A549 (cell line): Measurements from ENCODE around the gene SCGB2A2. TPM values are rescaled to one million over a fixed set of nuclear protein-coding genes. Genes with fewer than 3 reads are reported as not detected.

Source experiments
- ATAC-seq, 2 experiments: fragments of 200-7000 bp in 1 of 2; fragments of >200 bp in 1 of 2; cut with Nextera tagmentation in 1 of 2; cut with Tn5 transposase in 1 of 2; 3 replicates each; pipeline versions ENCODE4 v1.8.0 to v1.9.1; 2018 to 2020; ENCODE audit warnings: mild to moderate bottlenecking in 1 of 2, moderate library complexity in 1 of 2
- CTCF ChIA-PET: fragments of 300-600 bp; sonication (Branson Sonifier 250); formaldehyde crosslinking; extraction: SDS; loops from one replicate; lab custom pipeline; 2021; ENCODE audit warnings: antibody characterized with exemption, inconsistent platforms; lab: Yijun Ruan, JAX
- POLR2A ChIA-PET: fragments of 350-600 bp; formaldehyde crosslinking; extraction: SDS; loops from one replicate; lab custom pipeline; 2021; ENCODE audit warnings: antibody characterized with exemption, inconsistent platforms; lab: Yijun Ruan, JAX
- DNase-seq, 2 experiments: peaks; one replicate each; pipeline versions ENCODE4 v3.0.0 to v3.0.0-alpha.2; 2011 to 2016; ENCODE audit warnings: low read depth in 1 of 2, low spot score in 1 of 2
- FAIRE-seq: peaks from 2 replicates; lab custom pipeline; 2011; peaks lifted over from hg19 to GRCh38; lab: Jason Lieb, UNC
- H3K27ac ChIP-seq, 2 experiments: fragments of >200 bp; sonication (Bioruptor Twin); formaldehyde crosslinking; 3 replicates each; pipeline ENCODE4 v1.5.1; 2016 to 2017
- H3K4me1 ChIP-seq: fragments of >200 bp; sonication (Bioruptor Twin); formaldehyde crosslinking; 3 replicates; pipeline ENCODE4 v1.6.1; 2016
- H3K4me2 ChIP-seq: fragments of >200 bp; sonication (Bioruptor Twin); formaldehyde crosslinking; 3 replicates; pipeline ENCODE4 v1.6.1; 2016
- H3K4me3 ChIP-seq: fragments of >200 bp; sonication (Bioruptor Twin); formaldehyde crosslinking; 3 replicates; pipeline ENCODE4 v1.5.1; 2016
- H3K9me3 ChIP-seq: fragments of >200 bp; sonication (Bioruptor Twin); formaldehyde crosslinking; 3 replicates; pipeline ENCODE4 v1.6.1; 2016
- ATOH8 ChIP-seq: fragments of 250-450 bp; sonication (Bioruptor Pico); IDR thresholded peaks from 2 replicates; pipeline ENCODE4 v1.5.0; 2020; ENCODE audit warnings: low read depth, mild to moderate bottlenecking, moderate library complexity
- CEBPB ChIP-seq, 2 experiments: fragments of >200 bp in 1 of 2; sonication (Bioruptor Twin) in 1 of 2; formaldehyde crosslinking in 1 of 2; IDR thresholded peaks; 2 replicates each; pipeline ENCODE4 v1.6.1; 2012 to 2016
- CHD2 ChIP-seq: fragments of 150-350 bp; IDR thresholded peaks from 2 replicates; pipeline ENCODE4 v1.6.1; 2014; ENCODE audit warnings: low read length; ENCODE audit not compliant: partially characterized antibody
- CTCF ChIP-seq: fragments of >200 bp; sonication (Bioruptor Twin); formaldehyde crosslinking; IDR thresholded peaks from 3 replicates; pipeline ENCODE4 v1.5.1; 2016
- FOSB ChIP-seq: fragments of 250-450 bp; sonication (Bioruptor Pico); IDR thresholded peaks from 2 replicates; pipeline ENCODE4 v1.5.0; 2020; ENCODE audit warnings: mild to moderate bottlenecking, moderate library complexity
- FOXS1 ChIP-seq: fragments of 250-450 bp; sonication (Bioruptor Pico); IDR thresholded peaks from 2 replicates; pipeline ENCODE4 v1.5.0; 2020; ENCODE audit warnings: mild to moderate bottlenecking, moderate library complexity
- HDAC2 ChIP-seq: fragments of 200-600 bp; sonication (generic); IDR thresholded peaks from 2 replicates; pipeline ENCODE4 v1.6.1; 2016
- HMGXB4 ChIP-seq: fragments of 250-450 bp; sonication (Bioruptor Pico); IDR thresholded peaks from 2 replicates; pipeline ENCODE4 v1.5.0; 2021; ENCODE audit warnings: mild to moderate bottlenecking, moderate library complexity, borderline replicate concordance
- HOXA7 ChIP-seq: fragments of 250-450 bp; sonication (Bioruptor Pico); IDR thresholded peaks from 2 replicates; pipeline ENCODE4 v1.5.0; 2020; ENCODE audit warnings: mild to moderate bottlenecking, moderate library complexity
- HOXB13 ChIP-seq: fragments of 250-450 bp; sonication (Bioruptor Pico); IDR thresholded peaks from 2 replicates; pipeline ENCODE4 v1.5.0; 2020; ENCODE audit warnings: low read depth, mild to moderate bottlenecking, moderate library complexity
- HOXB5 ChIP-seq: fragments of 250-450 bp; sonication (Bioruptor Pico); IDR thresholded peaks from 2 replicates; pipeline ENCODE4 v1.5.0; 2020; ENCODE audit warnings: mild to moderate bottlenecking, moderate library complexity
- KDM1A ChIP-seq: fragments of 200-600 bp; sonication (generic); IDR thresholded peaks from 2 replicates; pipeline ENCODE4 v1.6.1; 2016; ENCODE audit warnings: low read depth, mild to moderate bottlenecking
- MYC ChIP-seq: IDR thresholded peaks from 2 replicates; pipeline ENCODE4 v1.6.1; 2012; ENCODE audit warnings: mild to moderate bottlenecking, inconsistent platforms, low read length, improper control_type of control experiment, borderline replicate concordance
- NFE2L2 ChIP-seq: fragments of 150-350 bp; conservative IDR thresholded peaks from 2 replicates; pipeline ENCODE4 v1.6.1; 2014; ENCODE audit warnings: low read length
- RARB ChIP-seq: fragments of 250-450 bp; sonication (Bioruptor Pico); IDR thresholded peaks from 2 replicates; pipeline ENCODE4 v1.8.0; 2021; ENCODE audit warnings: mild to moderate bottlenecking, moderate library complexity
- REST ChIP-seq: fragments of 200-600 bp; sonication (generic); IDR thresholded peaks from 2 replicates; pipeline ENCODE4 v1.6.1; 2016; ENCODE audit warnings: antibody characterized with exemption, mild to moderate bottlenecking, moderate library complexity
- SMC3 ChIP-seq: fragments of >200 bp; sonication (Bioruptor Twin); formaldehyde crosslinking; IDR thresholded peaks from 3 replicates; pipeline ENCODE4 v1.6.1; 2018; ENCODE audit warnings: inconsistent platforms
- ZC3H11A ChIP-seq: fragments of 450-650 bp; IDR thresholded peaks from 2 replicates; pipeline ENCODE4 v1.6.1; 2014; ENCODE audit warnings: antibody characterized with exemption, mild to moderate bottlenecking
- ZNF302 ChIP-seq: fragments of 250-450 bp; sonication (Bioruptor Pico); IDR thresholded peaks from 2 replicates; pipeline ENCODE4 v1.9.0; 2021; ENCODE audit warnings: inconsistent platforms, mild to moderate bottlenecking, moderate library complexity
- WGBS: methylation state at CpG from one replicate; pipeline ENCODE4 v1.1.6; 2017; ENCODE audit errors: missing lambda C conversion rate; 5-methylcytosine and 5-hydroxymethylcytosine counted together
- polyA plus RNA-seq, 4 experiments: library from polyadenylated mRNA; depleted of rRNA in 3 of 4; stranded (reverse); fragments of >200 nt; fragmentation: RNase III in 1 of 4; extraction: RNeasy Plus Mini Kit Qiagen cat#74134 plus additional on column Dnase treatment in 1 of 4; gene quantifications; 2 replicates in 3 of 4; 3 replicates in 1 of 4; pipeline ENCODE4 v1.2.3, GENCODE V29; 2011 to 2017

SCGB2A2 gene
- polyA plus RNA-seq, 2 of the 4 experiments (the other 2 are of a cell fraction), result not detected

- TF ChIP-seq REST (no peak), HOXA7 (no peak), ZC3H11A (no peak)
Observed at GRCh38 chr11:62309991-62310390, 40.0 kb downstream of the SCGB2A2 start (continued).

GRCh38 chr11:62315431-62315830 lies 45.5 kb downstream of the SCGB2A2 start:
- TF ChIP-seq NFE2L2, result no peak
- TF ChIP-seq FOXS1 (CRISPR knock-in tag), result no peak
- TF ChIP-seq HDAC2, result no peak
- TF ChIP-seq HMGXB4 (CRISPR knock-in tag), result no peak
- no peak for TF ChIP-seq RARB (CRISPR knock-in tag)
- TF ChIP-seq, all 56 proteins: peak for 0
- Histone ChIP-seq H3K27ac (no peak overlapping the region), H3K4me3 (no peak overlapping the region), H3K9me3 (no peaks in the 10 kb centered on the region), H3K4me2 (no peak overlapping the region), H3K4me1 (no peaks in the 10 kb centered on the region)
- ChIA-PET POLR2A (no interaction called here), CTCF (interaction anchor here (1.7 kb wide), 1 partner anchor 98 kb away, joined by 9 read pairs; no protein-coding TSS in a partner anchor)
- WGBS, result 4% methylated on average over 1 of the region's 1 CpG
- FAIRE-seq, result no peak
- ATAC-seq, result no peak
- DNase-seq, result no peak

GRCh38 chr11:62322524-62322923 lies 52.6 kb downstream of the SCGB2A2 start:
- no peak for DNase-seq
- 70% methylated on average over 2 of the region's 2 CpGs for WGBS
- Histone ChIP-seq H3K4me2 (no peak overlapping the region), H3K4me1 (peaks cover 18% of the 10 kb centered on the region), H3K9me3 (no peaks in the 10 kb centered on the region), H3K27ac (no peak overlapping the region), H3K4me3 (no peak overlapping the region)
- no peak for TF ChIP-seq MYC
- no peak for TF ChIP-seq HOXB5 (CRISPR knock-in tag)
- TF ChIP-seq ZC3H11A, result no peak
- no peak for TF ChIP-seq FOSB (CRISPR knock-in tag)
- TF ChIP-seq HMGXB4 (CRISPR knock-in tag), result no peak
- TF ChIP-seq ZNF302 (CRISPR knock-in tag), result no peak
- no peak for TF ChIP-seq CEBPB (IDR thresholded peaks at IDR 0.05)
- no peak for TF ChIP-seq ATOH8
- no peak for TF ChIP-seq SMC3
- no peak for TF ChIP-seq CTCF
- TF ChIP-seq HOXB13 (CRISPR knock-in tag), result no peak
- TF ChIP-seq CHD2, result no peak
- no peak for TF ChIP-seq KDM1A
- FAIRE-seq, result no peak
- ATAC-seq, result no peak; a peak in 1 of 6 replicates
- POLR2A ChIA-PET, result no interaction called here
- CTCF ChIA-PET, result interaction anchor here (1.0 to 4.5 kb wide), 7 partner anchors 12 to 493 kb away, joined by 3 to 41 read pairs (median 3); no protein-coding TSS in a partner anchor
